Measurements from ENCODE around the gene ENOX1. TPM values are rescaled to one million over a fixed set of nuclear protein-coding genes. Genes with fewer than 3 reads are reported as not detected.

Gene ENOX1
- total and polyA plus RNA-seq, 2 of the 8 experiments (the other 6 are each of a cell fraction or from before 2014, with no cell fraction given) = 0.23 to 0.37 TPM

- Histone ChIP-seq H3K4me2 (ENCODE audit: insufficient read depth in 1 of 2, low read depth in 2 of 2, low read length in 2 of 2) (no peak overlapping the region), H3K18ac (ENCODE audit: extremely low read depth, low read length) (no peak overlapping the region), H2BK15ac (ENCODE audit: low read length) (no peak overlapping the region), H2AK5ac (ENCODE audit: low read depth, low read length) (no peak overlapping the region), H3K9ac (replicated peaks in 1 of 4; ENCODE audit: extremely low read depth in 1 of 4, low read depth in 3 of 4, low read length in 3 of 4) (no peak overlapping the region), H3K23me2 (ENCODE audit: low read depth, low read length) (no peaks in the 10 kb centered on the region), H3K4me3 (ENCODE audit: extremely low read depth in 1 of 4, insufficient read depth in 2 of 4, low read depth in 3 of 4, low read length in 4 of 4) (no peak overlapping the region), H2BK20ac (ENCODE audit: low read length) (no peak overlapping the region), H4K8ac (ENCODE audit: extremely low read depth, insufficient read depth, low read length) (no peak overlapping the region), H4K5ac (ENCODE audit: insufficient read length, low read depth, low read length) (no peak overlapping the region), H3K79me1 (ENCODE audit: low read depth, low read length) (no peaks in the 10 kb centered on the region), H3K9me3 (ENCODE audit: insufficient read depth in 2 of 2, low read depth in 1 of 2, low read length in 1 of 2) (no peaks in the 10 kb centered on the region), H2BK120ac (replicated peaks; ENCODE audit: low read depth, low read length) (no peak overlapping the region), H4K91ac (replicated peaks; ENCODE audit: insufficient read length, low read length) (no peak overlapping the region), H3K4ac (replicated peaks; ENCODE audit: insufficient read length, low read depth, low read length) (no peak overlapping the region), H3K56ac (replicated peaks; ENCODE audit: insufficient read length, low read depth, low read length) (no peak overlapping the region), H3K27me3 (replicated peaks in 1 of 4; ENCODE audit: control insufficient read depth in 3 of 4, extremely low read depth in 1 of 4, insufficient read depth in 3 of 4, low read length in 3 of 4) (no peaks in the 10 kb centered on the region; a peak in 1 of 7 replicates), H3K36me3 (ENCODE audit: control insufficient read depth in 2 of 4, insufficient read depth in 4 of 4, low read length in 3 of 4) (no peaks in the 10 kb centered on the region), H4K20me1 (replicated peaks in 1 of 2; ENCODE audit: control insufficient read depth in 1 of 2, insufficient read depth in 2 of 2, low read length in 2 of 2) (no peaks in the 10 kb centered on the region), H3K27ac (ENCODE audit: low read depth, low read length) (no peak overlapping the region), H3K23ac (ENCODE audit: insufficient read length) (no peak overlapping the region), H3K4me1 (replicated peaks in 1 of 4; ENCODE audit: control insufficient read depth in 3 of 4, insufficient read depth in 4 of 4, low read length in 3 of 4) (peaks cover 1 to 7% (median 4%) of the 10 kb centered on the region in 4 experiments; a peak in 3 of 7 replicates), H2BK12ac (ENCODE audit: low read depth, low read length) (no peak overlapping the region), H3K14ac (ENCODE audit: insufficient read length) (no peak overlapping the region), H2AFZ (ENCODE audit: low read length) (no peak overlapping the region), H3K79me2 (ENCODE audit: control insufficient read depth in 1 of 2, insufficient read depth in 2 of 2, low read length in 2 of 2) (no peaks in the 10 kb centered on the region), H2BK5ac (ENCODE audit: low read depth, low read length) (no peak overlapping the region)
- DNase-seq (ENCODE audit: low read depth in 1 of 2, low spot score in 2 of 2) = no peak
- POLR2A ChIA-PET (ENCODE audit: partially characterized antibody) = no interaction called here
- TF ChIP-seq YY1 (IDR thresholded peaks at IDR 0.05; ENCODE audit: low read depth, low read length) (no peak), BRCA1 (IDR thresholded peaks at IDR 0.05; ENCODE audit: low read depth, low read length) (no peak), CREB1 (IDR thresholded peaks at IDR 0.05) (no peak), SIRT6 (IDR thresholded peaks at IDR 0.05; ENCODE audit: low read length) (no peak), POLR2AphosphoS5 (IDR thresholded peaks at IDR 0.05; ENCODE audit: low read depth, low read length) (no peak), KDM4A (IDR thresholded peaks at IDR 0.05; ENCODE audit: low read depth, low read length, severe bottlenecking) (no peak), SIX5 (IDR thresholded peaks at IDR 0.05; ENCODE audit: low read depth, low read length) (no peak), E2F6 (IDR thresholded peaks at IDR 0.05) (no peak), MAX (IDR thresholded peaks at IDR 0.05) (no peak), SP2 (IDR thresholded peaks at IDR 0.05; ENCODE audit: low read length) (no peak), TEAD4 (IDR thresholded peaks at IDR 0.05; ENCODE audit: low read depth, low read length) (no peak), CBX8 (IDR thresholded peaks at IDR 0.05; ENCODE audit: borderline replicate concordance, low read depth, low read length) (no peak), SAP30 (IDR thresholded peaks at IDR 0.05; ENCODE audit: insufficient read depth, insufficient replicate concordance, low read length) (no peak)
- 88% methylated on average over 2 of the region's 2 CpGs; no CpG with 5 or more reads in 1 of the 2 experiments for WGBS, 2 experiments (ENCODE audit: extremely low coverage in 1 of 2, insufficient coverage in 1 of 2, insufficient read length in 1 of 2, insufficient replicate concordance in 2 of 2, low coverage in 1 of 2, low lambda C conversion rate in 2 of 2, missing lambda C conversion rate in 1 of 2)
- CTCF ChIA-PET (ENCODE audit: partially characterized antibody) = interaction anchor here (0.6 to 1.2 kb wide), 3 partner anchors 14 to 361 kb away, joined by 3 to 4 read pairs (median 3); no protein-coding TSS in a partner anchor
- no peak for FAIRE-seq
Observed at GRCh38 chr13:43698758-43699157, 88.0 kb downstream of the ENOX1 start.

Measured in H1 (cell line).